GM19025 (cell line): ENCODE data around the gene HDAC6.
"Not testable (repeated sequence)": the region's sequence is repeated elsewhere in the genome, so short reads cannot be mapped to it uniquely, and the experiment has no call there.

Experiments
- ATAC-seq: cut with Tn5 transposase; IDR thresholded peaks from one replicate; pipeline ENCODE4 v1.9.1; 2021; ENCODE audit warnings: mild to moderate bottlenecking, low read depth, moderate library complexity; ENCODE audit not compliant: unreplicated experiment

The HDAC6 gene

DNA sequence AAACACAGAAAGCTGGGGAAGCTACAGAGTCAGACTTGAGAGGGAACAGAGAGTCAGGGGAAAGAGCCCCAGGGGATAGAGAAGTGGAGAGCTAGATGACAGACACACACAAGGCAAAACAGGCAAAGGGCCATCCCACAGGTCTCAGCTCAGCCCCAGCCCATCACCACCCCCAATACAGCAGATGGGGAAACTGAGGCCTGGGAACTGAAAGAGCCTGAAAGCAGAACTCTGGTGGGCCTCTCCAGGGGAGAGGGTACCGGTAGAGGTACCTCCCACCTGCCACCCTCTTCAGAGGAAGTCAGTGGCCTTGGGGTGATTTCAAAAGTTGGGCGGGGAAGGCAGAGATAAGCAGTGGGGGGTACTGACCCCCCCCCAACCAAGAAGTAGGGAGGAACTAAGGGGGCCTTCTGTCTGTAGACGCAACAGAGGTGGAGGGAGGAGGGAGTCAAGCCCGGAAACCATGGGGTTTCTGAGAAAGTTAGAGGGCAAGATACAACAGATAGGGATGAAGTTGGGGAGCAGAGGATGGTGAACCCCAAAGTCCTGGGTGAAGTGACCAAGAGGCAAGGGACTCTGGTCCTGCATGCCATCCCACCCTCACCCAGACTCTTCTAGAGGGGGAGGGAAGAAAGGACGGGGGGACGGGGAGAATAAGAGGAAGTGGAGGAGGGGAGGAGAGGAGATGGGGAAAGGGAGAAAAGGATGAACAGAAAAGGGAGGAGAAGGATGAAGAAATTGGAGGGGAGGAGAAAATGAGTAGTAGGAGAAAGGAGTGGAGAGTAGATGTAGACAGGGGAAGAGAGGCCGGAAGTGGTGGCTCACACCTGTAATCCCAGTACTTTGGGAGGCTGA is 12.3 kb upstream of the HDAC6 start:
- ATAC-seq = no peak

- no peak for ATAC-seq
These were observed 11.4 kb upstream of the HDAC6 start for GRCh38 chrX:48790477-48790876.

GRCh38 chrX:48791063-48791820 is 10.6 kb upstream of the HDAC6 start:
- no peak for ATAC-seq

- ATAC-seq = no peak
These were observed 9.6 kb upstream of the HDAC6 start for GRCh38 chrX:48792219-48792618.

GRCh38 chrX:48793935-48794334 is 7.9 kb upstream of the HDAC6 start:
- ATAC-seq = no peak

DNA sequence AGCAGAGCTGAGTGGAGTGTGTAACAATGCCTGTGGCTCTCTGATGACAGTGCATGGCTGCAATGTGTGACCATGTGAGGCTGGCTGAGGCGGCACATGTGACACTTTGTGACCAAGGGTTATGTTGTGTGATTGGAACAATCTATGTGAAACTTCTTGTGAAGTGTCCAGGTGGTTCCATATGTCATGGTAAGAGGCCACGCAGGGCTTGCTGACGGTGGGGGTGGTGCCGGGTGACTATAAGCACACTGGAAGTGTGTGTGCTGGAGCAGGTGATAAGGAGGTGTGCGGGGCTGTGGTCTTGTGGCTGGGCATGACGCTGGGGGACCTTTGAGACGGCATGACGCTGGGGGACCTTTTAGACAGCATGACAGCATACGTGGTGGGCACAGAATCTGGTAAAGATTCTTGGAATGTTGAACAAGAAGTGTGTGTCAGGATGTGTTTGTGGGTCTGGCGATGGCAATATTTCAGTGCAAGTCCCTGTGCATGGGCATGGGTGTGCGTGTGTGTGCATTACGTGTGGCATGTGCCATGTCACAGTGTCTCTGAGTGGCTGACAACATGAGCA is 7.4 kb upstream of the HDAC6 start:
- ATAC-seq = no peak

GRCh38 chrX:48794911-48795515 is 6.9 kb upstream of the HDAC6 start:
- ATAC-seq = no peak

DNA sequence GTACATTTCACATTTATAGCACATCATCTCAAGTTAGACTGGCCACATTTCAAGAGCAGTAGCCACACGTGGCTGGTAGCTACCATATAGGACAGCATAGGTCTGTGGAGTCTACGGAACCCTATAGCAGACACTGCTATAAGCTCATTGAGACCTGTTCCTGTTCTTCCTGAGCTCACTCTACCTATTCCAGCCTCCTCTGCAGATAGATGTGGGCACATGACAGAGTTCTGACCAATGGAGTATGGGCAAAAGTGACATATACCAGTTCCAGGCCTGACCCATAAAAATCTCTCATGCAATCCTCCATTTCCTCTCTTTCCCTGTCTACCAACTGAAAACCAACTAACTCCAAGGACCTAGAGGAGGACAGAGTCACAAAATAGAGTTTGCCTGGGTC is 3.5 kb upstream of the HDAC6 start:
- no peak for ATAC-seq

- no peak for ATAC-seq
These were observed 1.1 kb upstream of the HDAC6 start for GRCh38 chrX:48800574-48801279.

DNA sequence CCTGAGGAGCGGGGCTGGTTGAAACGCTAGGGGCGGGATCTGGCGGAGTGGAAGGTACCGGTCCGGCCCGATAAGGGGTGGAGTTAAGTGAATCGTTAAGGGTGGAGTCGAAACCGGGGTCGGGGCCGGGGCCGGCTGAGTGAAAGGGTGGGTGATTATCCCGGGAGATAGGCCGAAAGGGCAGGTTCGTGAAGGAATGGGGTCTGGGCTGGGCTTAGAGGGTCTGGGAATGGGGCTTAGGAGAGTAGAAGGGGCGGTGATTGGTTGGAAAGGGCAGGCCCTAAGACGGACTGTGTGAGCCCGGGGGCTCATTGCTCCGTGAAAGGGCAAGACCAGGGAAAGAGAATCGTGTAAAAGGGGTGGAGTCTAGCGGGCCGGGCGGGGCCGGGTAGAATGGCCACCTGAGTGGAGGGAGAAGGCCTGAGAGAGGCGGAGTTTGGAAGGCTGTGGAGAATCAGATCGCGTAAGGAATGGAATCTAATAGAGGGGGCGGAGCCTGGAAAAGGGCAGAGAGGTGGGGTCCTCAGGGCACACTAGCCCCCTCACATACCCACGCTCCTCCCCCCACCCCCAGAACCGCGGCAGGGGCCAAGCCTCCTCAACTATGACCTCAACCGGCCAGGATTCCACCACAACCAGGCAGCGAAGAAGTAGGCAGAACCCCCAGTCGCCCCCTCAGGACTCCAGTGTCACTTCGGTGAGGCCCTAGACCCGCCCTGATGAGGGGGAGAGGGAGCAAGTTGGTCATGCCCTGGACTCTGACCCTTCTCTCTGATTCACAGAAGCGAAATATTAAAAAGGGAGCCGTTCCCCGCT is 430 bp downstream of the HDAC6 start:
- peak; percentile 24 for ATAC-seq

GRCh38 chrX:48802905-48803200 is 986 bp downstream of the HDAC6 start:
- ATAC-seq = no peak

- no peak for ATAC-seq
These were observed 4.2 kb downstream of the HDAC6 start for GRCh38 chrX:48806081-48806480.

- no peak for ATAC-seq
These were observed 11.8 kb downstream of the HDAC6 start for GRCh38 chrX:48813644-48814043.

DNA sequence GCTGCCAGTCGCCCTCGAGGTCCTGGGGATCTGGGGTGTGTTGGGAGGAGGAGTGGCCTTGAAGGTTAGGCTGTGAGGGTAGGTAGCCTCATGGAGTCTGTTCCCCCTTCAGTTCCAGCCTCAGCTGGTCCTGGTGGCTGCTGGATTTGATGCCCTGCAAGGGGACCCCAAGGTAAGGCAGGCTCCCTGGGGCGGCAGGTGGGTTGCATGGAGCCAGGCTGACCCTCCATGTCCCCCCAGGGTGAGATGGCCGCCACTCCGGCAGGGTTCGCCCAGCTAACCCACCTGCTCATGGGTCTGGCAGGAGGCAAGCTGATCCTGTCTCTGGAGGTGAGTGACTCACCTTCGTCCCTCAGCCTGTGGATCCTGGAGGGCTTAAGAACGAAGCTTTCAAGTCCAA is 12.9 kb downstream of the HDAC6 start:
- ATAC-seq = no peak

- no peak for ATAC-seq
These were observed 13.4 kb downstream of the HDAC6 start for GRCh38 chrX:48815266-48815665.

DNA sequence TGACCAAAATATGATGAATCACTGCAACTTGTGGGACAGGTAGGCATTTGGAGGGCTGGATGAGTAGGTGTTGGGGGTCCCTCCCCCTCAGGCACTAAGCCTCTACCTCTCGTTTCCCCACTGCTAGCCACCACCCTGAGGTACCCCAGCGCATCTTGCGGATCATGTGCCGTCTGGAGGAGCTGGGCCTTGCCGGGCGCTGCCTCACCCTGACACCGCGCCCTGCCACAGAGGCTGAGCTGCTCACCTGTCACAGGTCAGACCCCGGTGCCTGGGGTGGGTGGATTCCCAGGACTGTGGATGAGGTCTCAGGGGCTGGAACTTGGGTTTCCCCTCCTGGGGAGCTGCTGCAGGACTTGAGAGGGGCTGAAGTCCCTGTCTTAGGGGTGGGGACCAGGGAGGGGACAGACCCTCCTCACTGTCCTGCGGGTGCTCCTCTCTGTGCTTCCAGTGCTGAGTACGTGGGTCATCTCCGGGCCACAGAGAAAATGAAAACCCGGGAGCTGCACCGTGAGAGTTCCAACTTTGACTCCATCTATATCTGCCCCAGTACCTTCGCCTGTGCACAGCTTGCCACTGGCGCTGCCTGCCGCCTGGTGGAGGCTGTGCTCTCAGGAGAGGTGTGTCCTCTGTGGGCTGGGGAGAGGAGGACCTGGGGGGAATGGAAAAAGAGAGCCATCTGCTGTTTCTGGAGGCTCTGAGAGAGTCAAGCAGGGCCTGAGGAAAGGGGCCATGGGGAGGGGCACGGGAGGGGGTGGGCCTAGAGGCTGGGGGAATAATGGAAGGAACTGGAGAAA is 14.3 kb downstream of the HDAC6 start:
- ATAC-seq = no peak

DNA sequence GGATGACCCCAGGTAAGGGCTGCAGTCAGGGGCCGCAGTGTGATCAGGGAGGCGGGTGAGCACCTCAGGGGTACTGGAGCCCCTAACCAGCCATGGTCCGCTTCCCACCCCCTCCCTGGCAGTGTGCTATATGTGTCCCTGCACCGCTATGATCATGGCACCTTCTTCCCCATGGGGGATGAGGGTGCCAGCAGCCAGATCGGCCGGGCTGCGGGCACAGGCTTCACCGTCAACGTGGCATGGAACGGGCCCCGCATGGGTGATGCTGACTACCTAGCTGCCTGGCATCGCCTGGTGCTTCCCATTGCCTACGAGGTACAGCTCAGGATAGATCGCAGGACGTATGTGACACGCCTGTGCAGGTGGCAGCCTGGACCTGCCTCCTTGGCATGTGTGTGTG is 16.2 kb downstream of the HDAC6 start:
- ATAC-seq = no peak

DNA sequence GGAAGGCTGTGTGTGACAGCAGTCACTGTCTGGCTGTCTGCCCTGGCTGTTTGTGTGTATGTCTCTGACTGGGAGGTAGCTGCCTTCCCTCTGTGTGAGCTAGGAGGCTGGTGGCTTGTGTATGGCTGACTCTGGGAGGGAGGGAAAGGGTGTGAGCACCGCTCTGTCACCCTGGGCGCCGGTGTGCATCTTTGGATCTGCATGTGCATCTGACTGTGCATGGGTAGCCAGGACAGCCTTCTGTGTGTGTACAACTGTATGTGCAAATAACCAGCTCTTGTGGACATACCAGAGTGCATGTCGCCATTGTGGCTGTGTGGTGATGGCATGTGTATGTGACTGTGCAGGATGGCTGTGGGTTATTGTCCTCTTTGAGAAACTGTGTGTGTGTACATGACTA is 17.0 kb downstream of the HDAC6 start:
- no peak for ATAC-seq

- not testable (repeated sequence) for ATAC-seq
These were observed 17.5 kb downstream of the HDAC6 start for GRCh38 chrX:48819394-48819793.
